HG02678 (cell line): ENCODE results near the gene AGBL4.

Experiments used
- ATAC-seq: cut with Tn5 transposase; IDR thresholded peaks from one replicate; pipeline ENCODE4 v1.9.1; 2021; ENCODE audit warnings: mild to moderate bottlenecking, moderate library complexity; ENCODE audit not compliant: unreplicated experiment

AGBL4 gene

GRCh38 chr1:48619539-48619938 is 1404.2 kb downstream of the AGBL4 start:
- ATAC-seq: no peak

- ATAC-seq: no peak
Observed at GRCh38 chr1:48617252-48617651, 1406.5 kb downstream of the AGBL4 start.

GRCh38 chr1:48616710-48617109 is 1407.0 kb downstream of the AGBL4 start:
- ATAC-seq: no peak

GRCh38 chr1:48611841-48612240 is 1411.9 kb downstream of the AGBL4 start:
- no peak for ATAC-seq

- ATAC-seq: no peak
Observed at GRCh38 chr1:48610628-48611542, 1412.9 kb downstream of the AGBL4 start.

- ATAC-seq: no peak
Observed at GRCh38 chr1:48608882-48609281, 1414.9 kb downstream of the AGBL4 start.

- no peak for ATAC-seq
Observed at GRCh38 chr1:48603222-48603621, 1420.5 kb downstream of the AGBL4 start.

GRCh38 chr1:48602349-48602748 is 1421.4 kb downstream of the AGBL4 start:
- ATAC-seq: no peak

- ATAC-seq: no peak
Observed at GRCh38 chr1:48600182-48600581, 1423.6 kb downstream of the AGBL4 start.

- ATAC-seq: no peak
Observed at GRCh38 chr1:48597663-48598062, 1426.1 kb downstream of the AGBL4 start.

- no peak for ATAC-seq
Observed at GRCh38 chr1:48596046-48596445, 1427.7 kb downstream of the AGBL4 start.

GRCh38 chr1:48595613-48596012 is 1428.1 kb downstream of the AGBL4 start:
- ATAC-seq: no peak

GRCh38 chr1:48592330-48592729 is 1431.4 kb downstream of the AGBL4 start:
- no peak for ATAC-seq

GRCh38 chr1:48591181-48591580 is 1432.6 kb downstream of the AGBL4 start:
- no peak for ATAC-seq

- ATAC-seq: no peak
Observed at GRCh38 chr1:48588061-48588460, 1435.7 kb downstream of the AGBL4 start.

- ATAC-seq: no peak
Observed at GRCh38 chr1:48582408-48582807, 1441.3 kb downstream of the AGBL4 start.

GRCh38 chr1:48581270-48581669 is 1442.5 kb downstream of the AGBL4 start:
- no peak for ATAC-seq

- ATAC-seq: no peak
Observed at GRCh38 chr1:48576565-48576964, 1447.2 kb downstream of the AGBL4 start.

- ATAC-seq: peak; percentile 73
Observed at GRCh38 chr1:48572646-48573258, 1451.0 kb downstream of the AGBL4 start.

- ATAC-seq: no peak
Observed at GRCh38 chr1:48572134-48572533, 1451.6 kb downstream of the AGBL4 start.

GRCh38 chr1:48571303-48571987 is 1452.3 kb downstream of the AGBL4 start:
- no peak for ATAC-seq

GRCh38 chr1:48570568-48570967 is 1453.2 kb downstream of the AGBL4 start:
- ATAC-seq: no peak
